IMR-90 (cell line): Measurements from ENCODE around the gene CERK. TPM values are rescaled to one million over a fixed set of nuclear protein-coding genes. Genes with fewer than 3 reads are reported as not detected.

Experiments
- ATAC-seq: fragments of 200-7000 bp; cut with Tn5 transposase; 2 replicates; pipeline ENCODE4 v1.9.1; 2020; ENCODE audit warnings: low read depth, mild to moderate bottlenecking, moderate library complexity
- BruUV-seq: library from RNA; stranded (reverse); fragments of 400-500 nt; replicated peaks from 2 replicates; lab custom pipeline; 2021; lab: Mats Ljungman, UMichigan
- CTCF ChIA-PET: fragments of 300-600 bp; formaldehyde crosslinking; extraction: SDS; loops from one replicate; lab custom pipeline; 2021; ENCODE audit warnings: antibody characterized with exemption; lab: Yijun Ruan, JAX
- POLR2A ChIA-PET: fragments of 300-600 bp; sonication (Branson Sonifier 250); formaldehyde crosslinking; loops from one replicate; lab custom pipeline; 2022; ENCODE audit warnings: antibody characterized with exemption; ENCODE audit not compliant: unreplicated experiment; lab: Charles Lee
- DNase-seq: peaks from one replicate; pipeline ENCODE4 v3.0.0; 2013
- H2AFZ ChIP-seq: replicated peaks from 2 replicates; pipeline ENCODE3; 2013; ENCODE audit warnings: low read length, mild to moderate bottlenecking; ENCODE audit not compliant: poor library complexity
- H2AK5ac ChIP-seq: 2 replicates; pipeline ENCODE4 v1.6.1; 2013; ENCODE audit warnings: low read depth, low read length, inconsistent platforms
- H2AK9ac ChIP-seq: replicated peaks from 2 replicates; pipeline ENCODE3; 2013; ENCODE audit warnings: mild to moderate bottlenecking, low read depth, low read length, moderate library complexity; ENCODE audit not compliant: poor library complexity
- H2BK120ac ChIP-seq: 2 replicates; pipeline ENCODE4 v1.6.1; 2013; ENCODE audit warnings: low read depth, low read length, inconsistent platforms
- H2BK15ac ChIP-seq: 3 replicates; pipeline ENCODE4 v1.6.1; 2013; ENCODE audit warnings: low read depth, low read length, inconsistent platforms
- H2BK20ac ChIP-seq: 2 replicates; pipeline ENCODE4 v1.6.1; 2013; ENCODE audit warnings: low read depth, mild to moderate bottlenecking, inconsistent platforms, low read length, moderate library complexity
- H2BK5ac ChIP-seq: 2 replicates; pipeline ENCODE4 v1.6.1; 2013; ENCODE audit warnings: mild to moderate bottlenecking, low read depth, low read length, inconsistent platforms; ENCODE audit not compliant: poor library complexity, severe bottlenecking
- H3K14ac ChIP-seq: replicated peaks from 2 replicates; pipeline ENCODE4 v1.6.1; 2013; ENCODE audit warnings: low read depth, low read length, inconsistent platforms
- H3K18ac ChIP-seq: 2 replicates; pipeline ENCODE4 v1.6.1; 2013; ENCODE audit warnings: low read depth, low read length, control low read depth
- H3K23ac ChIP-seq: 2 replicates; pipeline ENCODE4 v1.6.1; 2013; ENCODE audit warnings: low read depth, low read length, inconsistent platforms
- H3K27ac ChIP-seq: 2 replicates; pipeline ENCODE4 v1.5.1; 2013; ENCODE audit warnings: mild to moderate bottlenecking, control low read depth, low read length; ENCODE audit not compliant: insufficient read depth
- H3K27me3 ChIP-seq: 2 replicates; pipeline ENCODE4 v1.6.1; 2013; ENCODE audit warnings: low read length; ENCODE audit not compliant: control insufficient read depth, insufficient read depth
- H3K36me3 ChIP-seq: 2 replicates; pipeline ENCODE4 v1.6.1; 2013; ENCODE audit warnings: low read length, mixed read lengths; ENCODE audit not compliant: control insufficient read depth, insufficient read depth
- H3K4ac ChIP-seq: 2 replicates; pipeline ENCODE4 v1.6.1; 2013; ENCODE audit warnings: low read depth, low read length, inconsistent platforms
- H3K4me1 ChIP-seq: 2 replicates; pipeline ENCODE4 v1.6.1; 2013; ENCODE audit warnings: low read length, mixed read lengths; ENCODE audit not compliant: control insufficient read depth, insufficient read depth
- H3K4me2 ChIP-seq: 2 replicates; pipeline ENCODE4 v1.6.1; 2013; ENCODE audit warnings: low read depth, mild to moderate bottlenecking, control low read depth, low read length, moderate library complexity
- H3K4me3 ChIP-seq: 2 replicates; pipeline ENCODE4 v1.5.1; 2013; ENCODE audit warnings: low read depth, mild to moderate bottlenecking, control low read depth, low read length, moderate library complexity; ENCODE audit not compliant: insufficient read depth
- H3K56ac ChIP-seq: 2 replicates; pipeline ENCODE4 v1.6.1; 2013; ENCODE audit warnings: low read length, inconsistent platforms; ENCODE audit not compliant: insufficient read depth; ENCODE audit errors: extremely low read depth
- H3K79me1 ChIP-seq, 2 experiments: 2 replicates each; pipeline ENCODE4 v1.6.1; 2013; ENCODE audit warnings: low read length in 2 of 2, inconsistent platforms in 1 of 2, low read depth in 1 of 2
- H3K9ac ChIP-seq: 2 replicates; pipeline ENCODE4 v1.6.1; 2013; ENCODE audit warnings: low read depth, low read length, control low read depth
- H3K9me1 ChIP-seq: 2 replicates; pipeline ENCODE4 v1.6.1; 2013; ENCODE audit warnings: low read length, inconsistent platforms; ENCODE audit not compliant: insufficient read depth
- H3K9me3 ChIP-seq: 2 replicates; pipeline ENCODE4 v1.6.1; 2013; ENCODE audit warnings: low read length; ENCODE audit not compliant: control insufficient read depth, insufficient read depth
- H4K20me1 ChIP-seq: 2 replicates; pipeline ENCODE4 v1.6.1; 2013; ENCODE audit warnings: low read length, inconsistent platforms; ENCODE audit not compliant: insufficient read depth
- H4K5ac ChIP-seq: 2 replicates; pipeline ENCODE4 v1.6.1; 2013; ENCODE audit warnings: mild to moderate bottlenecking, low read depth, low read length, control low read depth
- H4K8ac ChIP-seq, 2 experiments: 2 replicates each; pipeline ENCODE4 v1.6.1; 2013; ENCODE audit warnings: low read depth in 2 of 2, low read length in 2 of 2, control low read depth in 1 of 2, inconsistent platforms in 1 of 2
- H4K91ac ChIP-seq: 2 replicates; pipeline ENCODE4 v1.6.1; 2013; ENCODE audit warnings: low read depth, low read length, inconsistent platforms; ENCODE audit not compliant: insufficient read depth
- RFX5 ChIP-seq: IDR thresholded peaks from 2 replicates; pipeline ENCODE4 v1.8.0; 2012; ENCODE audit warnings: low read depth, mild to moderate bottlenecking, low read length, moderate library complexity
- WGBS, 2 experiments: methylation state at CpG; one replicate each; pipeline versions ENCODE4 v1.1.5 to v1.1.7; 2013; ENCODE audit warnings: missing lambda C conversion rate in 2 of 2; ENCODE audit not compliant: insufficient read length in 1 of 2; ENCODE audit errors: extremely low coverage in 2 of 2; 5-methylcytosine and 5-hydroxymethylcytosine counted together
- dilution Hi-C: fragments of 300-500 bp; cut with HindIII; formaldehyde crosslinking; loops from one replicate; pipeline ENCODE4 v1.14.3; 2018; ENCODE audit warnings: low sequenced_read_pairs; ENCODE audit not compliant: unreplicated experiment
- in situ Hi-C: fragments of 300-500 bp; cut with MboI; formaldehyde crosslinking; loops from 3 replicates; pipeline ENCODE4 v1.14.3; 2019; ENCODE audit warnings: low sequenced_read_pairs, inconsistent platforms, mixed read lengths
- intact Hi-C: fragments of 100-400 bp; cut with micrococcal nuclease; formaldehyde crosslinking; loops from 2 replicates; pipeline ENCODE4 v1.10.0; 2022
- polyA plus RNA-seq, 3 experiments: library from polyadenylated mRNA; depleted of rRNA; stranded (reverse); fragments of >200 nt; gene quantifications; 2 replicates each; pipeline ENCODE4 v1.2.3, GENCODE V29; 2012; ENCODE audit warnings: low replicate concordance in 1 of 3
- total RNA-seq: library from RNA; depleted of rRNA; stranded (reverse); fragments of >200 nt; gene quantifications from 2 replicates; pipeline ENCODE4 v1.2.3, GENCODE V29; 2012
- TF ChIP-seq, protein P1 (sequence below): conservative IDR thresholded peaks from 2 replicates; pipeline ENCODE4 v1.5.1; 2012; ENCODE audit warnings: mild to moderate bottlenecking, low read depth, low read length, improper control_type of control experiment

The CERK gene
- total and polyA plus RNA-seq, 2 of the 4 experiments (the other 2 are of a cell fraction) = 25.3 to 38.7 TPM

DNA sequence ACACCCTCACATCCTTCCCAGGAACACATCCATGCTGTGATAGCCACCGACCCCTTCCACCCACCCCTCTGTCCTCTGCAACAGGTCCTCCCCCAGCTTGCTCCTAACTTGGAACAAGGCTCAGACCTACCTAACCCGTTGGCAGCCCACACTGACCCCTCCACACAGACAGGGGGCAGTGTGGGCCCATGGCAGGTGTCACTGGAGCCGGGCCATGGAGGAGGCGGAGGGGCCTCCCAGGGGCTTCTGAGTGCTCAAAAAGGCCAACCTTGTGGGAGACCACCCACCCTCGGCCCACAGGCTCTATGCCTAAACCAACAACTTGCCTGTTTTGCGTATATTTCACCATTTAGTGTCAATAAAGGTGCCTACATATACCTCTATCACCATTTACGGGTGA, 57.0 kb downstream of the CERK start:
- Histone ChIP-seq H2BK20ac (no peak overlapping the region), H2AFZ (no peak overlapping the region), H2AK9ac (no peak overlapping the region), H4K5ac (no peak overlapping the region), H3K14ac (no peak overlapping the region), H4K91ac (no peak overlapping the region), H3K9me3 (no peaks in the 10 kb centered on the region), H3K4me2 (no peak overlapping the region), H3K56ac (no peak overlapping the region), H3K23ac (no peak overlapping the region), H3K9me1 (peaks cover 9% of the 10 kb centered on the region), H4K8ac (no peak overlapping the region), H3K27ac (no peak overlapping the region), H3K36me3 (peaks cover 29% of the 10 kb centered on the region), H3K79me1 (peaks cover 0 to 6% of the 10 kb centered on the region in 2 experiments; a peak in 1 of 4 replicates), H4K20me1 (peaks cover 15% of the 10 kb centered on the region), H3K9ac (no peak overlapping the region), H2BK15ac (no peak overlapping the region), H3K27me3 (no peaks in the 10 kb centered on the region), H2BK5ac (no peak overlapping the region), H2AK5ac (no peak overlapping the region), H3K4ac (no peak overlapping the region), H3K18ac (no peak overlapping the region), H2BK120ac (no peak overlapping the region), H3K4me3 (no peak overlapping the region), H3K4me1 (peaks cover 14% of the 10 kb centered on the region)
- ChIA-PET CTCF (no interaction called here), POLR2A (no interaction called here)
- BruUV-seq = no TSS peak
- intact Hi-C loops = no loop called here
- dilution Hi-C loops = no loop called here
- ATAC-seq (no peak), DNase-seq (no peak)
- no CpG with 5 or more reads among the region's 7 CpGs for WGBS, 2 experiments
- TF ChIP-seq RFX5 = no peak
- TF ChIP-seq, protein P1, sequence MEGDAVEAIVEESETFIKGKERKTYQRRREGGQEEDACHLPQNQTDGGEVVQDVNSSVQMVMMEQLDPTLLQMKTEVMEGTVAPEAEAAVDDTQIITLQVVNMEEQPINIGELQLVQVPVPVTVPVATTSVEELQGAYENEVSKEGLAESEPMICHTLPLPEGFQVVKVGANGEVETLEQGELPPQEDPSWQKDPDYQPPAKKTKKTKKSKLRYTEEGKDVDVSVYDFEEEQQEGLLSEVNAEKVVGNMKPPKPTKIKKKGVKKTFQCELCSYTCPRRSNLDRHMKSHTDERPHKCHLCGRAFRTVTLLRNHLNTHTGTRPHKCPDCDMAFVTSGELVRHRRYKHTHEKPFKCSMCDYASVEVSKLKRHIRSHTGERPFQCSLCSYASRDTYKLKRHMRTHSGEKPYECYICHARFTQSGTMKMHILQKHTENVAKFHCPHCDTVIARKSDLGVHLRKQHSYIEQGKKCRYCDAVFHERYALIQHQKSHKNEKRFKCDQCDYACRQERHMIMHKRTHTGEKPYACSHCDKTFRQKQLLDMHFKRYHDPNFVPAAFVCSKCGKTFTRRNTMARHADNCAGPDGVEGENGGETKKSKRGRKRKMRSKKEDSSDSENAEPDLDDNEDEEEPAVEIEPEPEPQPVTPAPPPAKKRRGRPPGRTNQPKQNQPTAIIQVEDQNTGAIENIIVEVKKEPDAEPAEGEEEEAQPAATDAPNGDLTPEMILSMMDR = 0 out of 2 replicates have a peak, but pooled peaks have one; percentile 9
- in situ Hi-C loops = no loop called here
